Measurements from ENCODE around the gene PHF23.

PHF23 gene

DNA sequence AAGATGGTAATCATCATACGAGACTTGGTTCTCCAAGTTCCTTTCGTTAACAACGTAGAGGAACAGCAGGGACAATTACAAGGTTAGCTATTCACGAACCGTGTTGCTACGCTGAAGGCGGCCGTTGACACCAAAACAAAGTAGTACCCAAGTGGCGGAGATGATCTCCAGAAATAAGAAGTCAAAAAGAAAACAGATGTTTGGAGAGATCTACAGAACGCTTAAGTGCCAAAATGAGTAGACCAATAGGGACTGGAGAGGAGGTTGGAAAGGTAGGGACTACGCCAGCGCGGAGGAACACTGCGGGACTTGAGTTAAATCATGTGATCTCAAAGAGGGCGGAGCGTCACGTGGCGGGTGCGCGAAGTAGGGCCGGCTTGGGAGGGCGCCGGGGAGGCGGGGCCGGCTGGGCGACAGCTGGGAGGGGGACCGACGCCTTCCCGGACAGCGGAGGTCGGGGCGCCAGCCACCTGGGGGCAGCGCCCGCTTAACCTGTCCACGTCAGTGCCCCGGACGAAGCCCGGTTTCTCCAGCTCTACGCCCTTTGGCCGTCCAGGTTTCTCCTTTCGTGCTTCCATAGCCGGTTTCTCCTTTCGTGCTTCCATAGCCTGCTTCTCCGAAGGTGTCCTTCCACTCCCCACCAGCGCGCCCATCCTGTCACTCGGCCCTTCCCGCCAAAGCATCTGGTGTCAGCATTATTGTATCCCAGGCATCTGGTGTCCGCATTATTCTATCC is 3.6 kb upstream of the PHF23 start:
- Histone ChIP-seq H3K4me3 (ENCODE audit: low read length) (peak overlapping the region; percentile 86), H3K9me3 (ENCODE audit: insufficient read depth, low read depth, low read length) (no peaks in the 10 kb centered on the region), H3K9ac (ENCODE audit: low read depth, low read length) (peak overlapping the region; percentile 90), H3K36me3 (ENCODE audit: insufficient read depth, low read depth, low read length) (peaks cover 40% of the 10 kb centered on the region), H3K27me3 (ENCODE audit: insufficient read depth, low read length) (no peaks in the 10 kb centered on the region), H3K27ac (ENCODE audit: low read length) (peak overlapping the region; percentile 92), H3K4me1 (ENCODE audit: insufficient read depth, low read length) (peaks cover 10% of the 10 kb centered on the region; the same call in 1 of the 2 replicates)

DNA sequence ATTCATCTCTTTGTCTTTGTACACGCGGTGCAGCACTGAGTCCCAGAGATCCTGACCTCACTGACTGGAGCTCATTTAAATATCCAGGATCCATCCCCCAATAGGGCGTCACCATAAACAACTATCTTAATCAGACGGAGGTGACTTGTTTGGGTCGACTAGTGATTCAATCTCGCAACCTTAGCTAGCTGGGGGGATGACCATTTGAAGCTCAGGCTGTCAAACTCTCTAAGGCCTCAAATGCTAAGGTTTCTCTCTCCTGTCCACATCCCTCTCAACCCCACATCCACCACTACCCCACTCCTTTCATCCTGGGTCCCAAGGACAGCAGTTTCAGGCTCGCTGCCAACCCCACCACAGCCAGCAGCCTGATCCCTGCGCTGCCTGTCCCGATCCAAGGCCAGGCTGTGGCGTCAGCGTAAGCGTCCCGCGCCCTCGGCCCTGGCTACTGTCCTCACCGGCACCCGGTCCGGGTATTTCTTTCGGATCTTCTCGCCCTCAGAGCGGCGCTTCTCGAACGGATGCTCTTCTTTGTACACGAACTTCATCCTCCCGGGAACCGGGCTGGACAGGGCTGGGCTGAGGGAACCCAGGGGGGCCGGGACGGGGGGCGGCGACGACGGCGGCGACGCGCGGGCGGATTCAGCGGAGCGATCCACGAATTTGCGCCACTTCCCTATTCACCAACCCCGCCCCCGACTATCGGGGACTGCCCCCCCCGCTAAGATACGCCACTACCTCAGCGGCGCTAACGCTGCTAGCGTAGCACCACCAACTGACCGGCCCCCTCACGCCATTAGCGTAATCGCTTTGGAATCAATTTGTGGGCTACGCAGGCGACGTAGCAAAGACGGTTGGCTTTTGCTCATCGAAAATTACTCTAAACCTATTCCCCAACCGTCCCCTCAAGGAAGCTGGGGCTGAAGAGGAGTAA is 2.8 kb upstream of the PHF23 start, which contains the start of gene GABARAP:
TSS of gene GABARAP (minus strand) at position 667 of the 934 bp plus-strand sequence. CDS start at position 548, 119 bp downstream.
- Histone ChIP-seq H3K27me3 (ENCODE audit: insufficient read depth, low read length) (no peaks in the 10 kb centered on the region), H3K9me3 (ENCODE audit: insufficient read depth, low read depth, low read length) (no peaks in the 10 kb centered on the region), H3K36me3 (ENCODE audit: insufficient read depth, low read depth, low read length) (peaks cover 40% of the 10 kb centered on the region), H3K4me3 (ENCODE audit: low read length) (peak within 1 kb of the TSS; percentile 86), H3K27ac (ENCODE audit: low read length) (peak within 1 kb of the TSS; percentile 92), H3K9ac (ENCODE audit: low read depth, low read length) (peak within 1 kb of the TSS; percentile 90), H3K4me1 (ENCODE audit: insufficient read depth, low read length) (peaks cover 16% of the 10 kb centered on the region)

DNA sequence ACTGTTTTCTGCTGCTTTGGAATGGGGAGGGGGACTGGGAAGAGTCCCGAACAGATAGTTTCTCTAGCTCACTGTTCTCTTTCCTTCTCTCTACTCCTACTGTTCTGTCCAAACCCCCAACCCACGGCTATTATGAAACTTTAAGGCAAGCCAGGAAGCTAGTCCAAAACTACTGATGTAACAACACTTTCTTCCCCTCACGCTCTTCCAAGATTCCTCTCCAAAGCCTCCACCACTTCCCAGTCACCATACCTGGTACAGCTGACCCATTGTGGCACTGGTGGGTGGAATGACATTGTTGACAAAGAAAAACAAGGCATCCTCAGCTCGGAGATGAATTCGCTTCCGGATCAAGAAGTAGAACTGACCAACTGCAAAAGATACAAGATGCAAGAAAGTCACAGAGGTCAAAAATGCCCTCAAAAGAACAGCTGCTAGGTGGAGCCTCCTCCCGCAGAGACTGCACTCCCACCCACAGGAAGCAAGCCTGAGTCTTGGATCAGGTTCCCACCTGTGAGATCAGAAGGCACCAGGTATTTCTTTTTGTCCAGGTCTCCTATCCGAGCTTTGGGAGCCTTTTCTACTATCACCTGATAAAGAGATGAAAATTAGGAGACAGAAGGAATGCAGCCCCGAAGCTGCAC is 2.0 kb upstream of the PHF23 start:
- peaks cover 16% of the 10 kb centered on the region for H3K4me1 ChIP-seq (ENCODE audit: insufficient read depth, low read length)
- peaks cover 40% of the 10 kb centered on the region for H3K36me3 ChIP-seq (ENCODE audit: insufficient read depth, low read depth, low read length)
- H3K9me3 ChIP-seq (ENCODE audit: insufficient read depth, low read depth, low read length), result no peaks in the 10 kb centered on the region
- peak overlapping the region; percentile 56 for H3K27ac ChIP-seq (ENCODE audit: low read length)
- peak overlapping the region; percentile 90 for H3K9ac ChIP-seq (ENCODE audit: low read depth, low read length)
- H3K4me3 ChIP-seq (ENCODE audit: low read length), result peak overlapping the region; percentile 86
- H3K27me3 ChIP-seq (ENCODE audit: insufficient read depth, low read length), result no peaks in the 10 kb centered on the region

DNA sequence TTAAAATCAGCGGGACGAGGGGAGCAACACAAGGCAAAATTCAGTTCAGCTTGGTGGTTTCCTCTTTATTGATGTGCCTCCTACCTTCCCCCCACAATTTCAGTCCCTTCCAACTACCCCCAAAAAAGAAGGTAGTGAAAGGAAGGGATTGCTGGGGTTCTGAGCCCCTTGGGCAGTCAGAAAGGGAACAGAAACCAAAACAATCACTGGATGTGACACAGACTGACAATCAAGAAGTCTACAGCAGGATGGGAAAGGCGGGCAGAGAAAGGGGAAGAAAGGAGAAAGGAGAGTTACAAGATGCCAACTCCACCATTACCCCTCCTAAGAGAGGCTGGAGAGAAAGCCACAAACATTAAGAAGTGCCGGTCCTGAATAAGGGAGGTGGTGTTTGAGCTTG is 1.1 kb upstream of the PHF23 start:
- Histone ChIP-seq H3K4me1 (ENCODE audit: insufficient read depth, low read length) (peaks cover 16% of the 10 kb centered on the region), H3K9me3 (ENCODE audit: insufficient read depth, low read depth, low read length) (no peaks in the 10 kb centered on the region), H3K9ac (ENCODE audit: low read depth, low read length) (peak overlapping the region; percentile 38; the same call in 1 of the 2 replicates), H3K27me3 (ENCODE audit: insufficient read depth, low read length) (no peaks in the 10 kb centered on the region), H3K27ac (ENCODE audit: low read length) (no peak overlapping the region), H3K36me3 (ENCODE audit: insufficient read depth, low read depth, low read length) (peaks cover 41% of the 10 kb centered on the region), H3K4me3 (ENCODE audit: low read length) (peak overlapping the region; percentile 86; the same call in 1 of the 2 replicates)

DNA sequence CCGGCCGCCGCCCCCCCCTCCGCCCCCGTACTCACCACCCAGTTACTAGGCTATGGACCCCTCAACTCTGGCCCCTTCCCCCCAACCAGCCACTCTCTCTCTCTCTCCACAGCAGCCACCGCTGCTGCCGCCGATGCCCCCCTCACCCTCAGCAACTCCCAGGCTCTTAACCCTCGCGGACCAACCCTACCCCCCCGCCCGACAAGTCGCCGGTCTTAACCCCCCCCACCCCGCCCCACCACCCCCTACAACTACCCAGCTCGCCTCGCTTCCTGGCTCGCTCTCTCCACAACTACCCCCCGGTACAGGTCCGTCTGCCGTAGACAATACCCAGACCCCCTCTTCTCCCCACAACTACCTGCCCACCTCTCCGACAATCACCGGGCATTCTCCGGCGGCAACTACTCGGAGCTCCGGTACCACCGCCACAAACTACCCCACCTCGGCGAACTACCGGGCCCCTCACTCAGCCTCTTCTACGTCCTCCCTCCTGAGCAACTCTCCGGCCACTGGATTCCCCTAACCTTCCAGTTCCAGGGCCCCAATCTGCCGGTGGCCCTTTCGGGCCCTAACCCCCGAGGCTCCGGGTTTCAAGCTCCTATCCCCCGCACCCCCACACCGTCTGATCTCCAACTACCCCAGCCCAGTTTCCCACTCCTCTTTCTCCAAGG is 702 bp downstream of the PHF23 start:
- Histone ChIP-seq H3K27ac (ENCODE audit: low read length) (peak overlapping the region; percentile 93), H3K36me3 (ENCODE audit: insufficient read depth, low read depth, low read length) (peaks cover 39% of the 10 kb centered on the region), H3K4me1 (ENCODE audit: insufficient read depth, low read length) (peaks cover 24% of the 10 kb centered on the region)

DNA sequence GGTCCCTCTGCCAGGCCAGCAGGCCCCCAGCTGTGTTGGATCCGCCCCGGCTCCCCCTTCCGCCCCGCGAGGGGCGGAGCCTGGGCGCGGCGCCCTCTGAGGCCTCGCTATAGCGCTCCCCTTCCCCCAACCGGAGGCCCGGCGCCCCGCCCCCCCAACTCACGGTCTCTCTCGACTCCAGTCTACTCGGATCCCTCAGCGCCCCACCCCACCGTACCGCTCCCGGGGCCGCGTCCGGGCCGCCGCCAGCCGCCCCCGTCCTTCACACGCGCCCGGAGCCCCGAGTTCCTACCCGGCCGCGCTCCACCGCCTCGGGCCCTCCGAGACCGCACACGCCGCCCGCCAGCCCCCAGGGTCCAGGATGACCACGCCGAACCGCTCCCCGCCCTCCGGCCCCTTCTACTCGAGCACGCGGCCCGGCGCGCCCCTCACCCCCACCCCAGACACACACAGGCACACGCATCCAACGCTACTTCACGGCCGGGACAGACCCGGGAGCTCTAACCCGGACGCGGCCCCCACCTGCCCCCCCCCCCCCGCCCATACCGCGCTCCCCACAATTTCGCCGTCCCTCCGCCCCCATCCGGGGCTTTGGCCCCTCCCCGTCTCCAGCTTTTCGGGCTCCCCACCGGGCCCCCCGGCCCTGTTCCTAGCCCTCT is 1.4 kb downstream of the PHF23 start:
- Histone ChIP-seq H3K4me1 (ENCODE audit: insufficient read depth, low read length) (peaks cover 24% of the 10 kb centered on the region), H3K27ac (ENCODE audit: low read length) (peak overlapping the region; percentile 72), H3K27me3 (ENCODE audit: insufficient read depth, low read length) (no peaks in the 10 kb centered on the region)

More for the DNA sequence above, 702 bp downstream of the PHF23 start:
- H3K9me3 ChIP-seq (ENCODE audit: insufficient read depth, low read depth, low read length), result no peaks in the 10 kb centered on the region
- H3K27me3 ChIP-seq (ENCODE audit: insufficient read depth, low read length), result no peaks in the 10 kb centered on the region
- peak overlapping the region; percentile 98 for H3K4me3 ChIP-seq (ENCODE audit: low read length)
- H3K9ac ChIP-seq (ENCODE audit: low read depth, low read length), result peak overlapping the region; percentile 99

DNA sequence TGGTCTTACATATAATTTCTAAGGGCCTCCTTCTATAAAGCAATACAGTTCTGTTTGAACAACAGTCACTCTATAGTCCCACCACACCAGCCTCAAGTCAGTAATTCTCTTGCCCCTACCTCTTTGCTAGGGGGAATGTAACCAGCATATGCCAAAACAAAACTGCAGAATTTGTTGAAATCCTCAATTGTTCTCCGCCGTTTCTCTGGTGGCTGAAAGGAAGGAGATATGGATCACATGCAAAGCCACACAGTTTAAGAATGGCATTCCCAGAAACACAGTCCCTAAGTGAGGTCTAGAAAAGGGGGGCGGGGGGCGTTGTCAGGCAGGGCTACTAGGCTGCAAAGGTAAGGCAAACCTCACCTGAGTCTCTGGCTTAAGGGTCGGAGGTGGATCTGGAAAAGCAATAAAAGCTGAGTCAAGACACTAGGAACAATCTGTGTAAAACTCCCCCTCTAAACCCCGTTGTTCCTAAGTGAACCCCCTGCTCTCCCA is 1.9 kb downstream of the PHF23 start:
- Histone ChIP-seq H3K4me3 (ENCODE audit: low read length) (peak overlapping the region; percentile 68), H3K36me3 (ENCODE audit: insufficient read depth, low read depth, low read length) (peaks cover 39% of the 10 kb centered on the region), H3K27ac (ENCODE audit: low read length) (peak overlapping the region; percentile 72), H3K27me3 (ENCODE audit: insufficient read depth, low read length) (no peaks in the 10 kb centered on the region), H3K9me3 (ENCODE audit: insufficient read depth, low read depth, low read length) (no peaks in the 10 kb centered on the region), H3K4me1 (ENCODE audit: insufficient read depth, low read length) (peaks cover 24% of the 10 kb centered on the region), H3K9ac (ENCODE audit: low read depth, low read length) (peak overlapping the region; percentile 70; the same call in 1 of the 2 replicates)

More for the DNA sequence above, 1.4 kb downstream of the PHF23 start:
- H3K36me3 ChIP-seq (ENCODE audit: insufficient read depth, low read depth, low read length), result peaks cover 39% of the 10 kb centered on the region
- no peaks in the 10 kb centered on the region for H3K9me3 ChIP-seq (ENCODE audit: insufficient read depth, low read depth, low read length)
- peak overlapping the region; percentile 72; the same call in 1 of the 2 replicates for H3K9ac ChIP-seq (ENCODE audit: low read depth, low read length)
- peak overlapping the region; percentile 98 for H3K4me3 ChIP-seq (ENCODE audit: low read length)

DNA sequence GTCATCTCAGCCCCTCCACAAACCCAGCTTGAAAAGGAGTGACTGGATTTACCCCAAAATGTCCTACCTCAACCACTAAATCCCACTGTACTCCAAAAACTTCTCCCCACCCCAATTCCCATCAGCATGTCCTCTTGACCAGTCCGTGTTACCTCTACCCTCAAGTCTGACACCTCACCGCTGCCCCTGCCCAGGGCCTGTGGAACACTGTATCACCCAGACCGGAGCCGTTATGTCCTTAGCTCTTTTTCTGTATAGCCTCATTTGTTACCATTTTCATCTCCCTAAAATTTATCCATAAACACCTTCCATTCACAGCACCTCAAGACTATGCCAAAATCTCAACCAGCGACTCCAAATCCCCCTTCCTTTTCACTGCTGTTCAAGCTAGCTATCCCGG is 2.4 kb downstream of the PHF23 start:
- Histone ChIP-seq H3K27me3 (ENCODE audit: insufficient read depth, low read length) (no peaks in the 10 kb centered on the region), H3K36me3 (ENCODE audit: insufficient read depth, low read depth, low read length) (peaks cover 39% of the 10 kb centered on the region), H3K4me1 (ENCODE audit: insufficient read depth, low read length) (peaks cover 24% of the 10 kb centered on the region), H3K9ac (ENCODE audit: low read depth, low read length) (no peak overlapping the region), H3K4me3 (ENCODE audit: low read length) (peak overlapping the region; percentile 68; the same call in 1 of the 2 replicates), H3K9me3 (ENCODE audit: insufficient read depth, low read depth, low read length) (no peaks in the 10 kb centered on the region), H3K27ac (ENCODE audit: low read length) (no peak overlapping the region)

DNA sequence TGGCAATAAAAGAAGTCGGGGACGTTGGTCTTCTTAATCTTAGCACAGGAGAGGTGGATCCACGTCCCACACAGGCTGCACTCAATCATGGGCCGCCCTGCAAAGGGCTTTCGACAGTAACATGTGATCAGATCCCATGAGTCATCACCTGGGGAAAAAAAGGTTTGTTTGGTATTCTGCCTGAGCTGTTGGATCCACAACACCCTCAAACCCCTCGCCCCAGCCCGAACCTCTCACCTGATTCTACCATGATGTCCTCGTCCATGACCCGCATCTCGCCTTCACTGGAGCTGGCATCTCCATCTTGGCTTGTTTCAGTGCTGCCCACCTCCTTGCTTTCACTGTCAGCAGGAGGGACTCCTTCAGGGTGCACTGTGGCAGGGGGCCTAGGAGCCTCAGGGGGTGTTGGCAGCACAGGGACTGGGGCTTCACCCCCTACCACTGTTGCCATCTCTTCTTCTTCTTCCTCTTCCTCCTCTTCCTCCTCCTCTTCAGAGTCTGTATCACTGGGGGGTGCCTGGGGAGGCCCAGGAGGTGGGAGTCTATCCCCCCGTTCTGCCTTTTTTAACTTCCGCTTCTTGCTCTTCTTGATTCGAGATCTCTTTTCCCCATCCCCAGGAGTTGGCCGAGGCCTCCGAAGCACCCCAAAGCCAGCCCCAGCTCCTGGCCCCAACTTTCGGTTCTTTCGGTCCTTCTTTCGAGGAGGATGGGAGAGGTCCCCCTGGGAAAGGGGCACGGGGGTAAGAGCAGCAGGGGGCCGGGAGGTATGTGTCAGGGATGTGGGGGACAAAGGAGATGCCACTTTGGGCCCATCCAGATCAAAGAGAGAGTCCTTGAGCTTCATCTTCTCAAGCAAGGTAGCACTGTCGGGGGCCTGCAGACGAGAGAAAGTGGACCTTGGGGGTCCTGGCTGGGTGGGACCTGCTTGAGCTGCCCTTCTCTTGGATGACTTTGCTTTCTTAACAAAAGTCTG is 3.3 kb downstream of the PHF23 start:
- H3K9ac ChIP-seq (ENCODE audit: low read depth, low read length), result no peak overlapping the region
- H3K27ac ChIP-seq (ENCODE audit: low read length), result no peak overlapping the region
- peaks cover 39% of the 10 kb centered on the region for H3K36me3 ChIP-seq (ENCODE audit: insufficient read depth, low read depth, low read length)
- no peaks in the 10 kb centered on the region for H3K9me3 ChIP-seq (ENCODE audit: insufficient read depth, low read depth, low read length)
- no peak overlapping the region for H3K4me3 ChIP-seq (ENCODE audit: low read length)
- H3K4me1 ChIP-seq (ENCODE audit: insufficient read depth, low read length), result peaks cover 20% of the 10 kb centered on the region
- no peaks in the 10 kb centered on the region for H3K27me3 ChIP-seq (ENCODE audit: insufficient read depth, low read length)

Measured in iPS-20b (cell line).